ENCODE results near the gene ACCS.

ACCS gene

DNA sequence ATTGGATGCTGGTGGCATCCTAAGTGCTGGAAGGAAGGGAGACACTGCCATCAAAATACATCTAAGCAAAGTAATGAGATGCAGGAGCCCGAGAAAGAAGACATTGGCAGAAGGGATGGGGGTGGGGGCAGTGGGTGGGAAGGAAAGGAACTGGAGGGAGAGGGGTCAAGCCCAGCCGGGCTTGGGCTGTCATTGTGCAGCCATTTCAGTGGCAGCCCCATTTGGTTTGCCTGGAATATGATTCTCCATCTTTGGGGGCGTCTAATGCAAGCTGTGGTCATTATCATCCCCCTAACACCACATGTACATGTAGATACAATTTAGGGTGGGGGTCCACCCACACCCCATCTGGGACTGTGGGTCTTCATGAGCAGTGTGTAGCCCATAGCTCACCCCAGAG, 32.2 kb upstream of the ACCS start:
- no peak overlapping the region for H2BK120ac ChIP-seq (ENCODE audit: low read depth, low read length)
- no peak overlapping the region for H3K9ac ChIP-seq (ENCODE audit: low read depth, low read length, poor library complexity)
- H3K79me1 ChIP-seq (ENCODE audit: low read depth, low read length), result no peaks in the 10 kb centered on the region
- no peak overlapping the region for H3K4me2 ChIP-seq (ENCODE audit: insufficient read depth, low read length, poor library complexity, severe bottlenecking)
- peaks cover 0 to 3% (median 0%) of the 10 kb centered on the region in 3 experiments for H3K27me3 ChIP-seq (ENCODE audit: control insufficient read depth in 3 of 3, insufficient read depth in 3 of 3, low read depth in 1 of 3, low read length in 3 of 3)
- DNase-seq (ENCODE audit: low spot score), result no peak
- H3K23ac ChIP-seq (ENCODE audit: low read depth, low read length, poor library complexity), result no peak overlapping the region
- H3K27ac ChIP-seq (replicated peaks; ENCODE audit: low read length), result no peak overlapping the region
- H3K14ac ChIP-seq (ENCODE audit: low read length), result no peak overlapping the region
- H3K4ac ChIP-seq (ENCODE audit: low read length), result no peak overlapping the region
- H4K91ac ChIP-seq (ENCODE audit: low read depth, low read length, poor library complexity), result no peak overlapping the region
- H4K8ac ChIP-seq (ENCODE audit: low read depth, low read length), result no peak overlapping the region
- H3K18ac ChIP-seq (ENCODE audit: low read length), result no peak overlapping the region
- no peak overlapping the region for H2BK5ac ChIP-seq (ENCODE audit: low read length)
- no peak overlapping the region for H2BK12ac ChIP-seq (ENCODE audit: low read length)
- no peaks in the 10 kb centered on the region for H3K36me3 ChIP-seq (replicated peaks in 1 of 2; ENCODE audit: control insufficient read depth in 2 of 2, insufficient read depth in 2 of 2, low read length in 2 of 2)
- no CpG with 5 or more reads among the region's 3 CpGs for WGBS, 2 donors (ENCODE audit: extremely low coverage in 2 of 2, insufficient read length in 2 of 2, insufficient replicate concordance in 1 of 2)
- H2BK15ac ChIP-seq (ENCODE audit: low read length), result no peak overlapping the region
- no peak overlapping the region for H2AK5ac ChIP-seq (ENCODE audit: low read depth, low read length)
- no peak overlapping the region for H3K4me3 ChIP-seq (ENCODE audit: low read length in 2 of 2)
- H3K9me3 ChIP-seq (replicated peaks in 1 of 2; ENCODE audit: control insufficient read depth in 2 of 2, insufficient read depth in 1 of 2, low read depth in 1 of 2, low read length in 2 of 2), result no peaks in the 10 kb centered on the region
- peak overlapping the region; percentile 39 for H2AFZ ChIP-seq (ENCODE audit: low read length)
- peaks cover 13 to 22% of the 10 kb centered on the region in 2 donors for H3K4me1 ChIP-seq (ENCODE audit: control insufficient read depth in 2 of 2, insufficient read depth in 1 of 2, low read depth in 1 of 2, low read length in 2 of 2)

GRCh38 chr11:44034639-44035038, 31.4 kb upstream of the ACCS start:
- H3K36me3 ChIP-seq (replicated peaks in 1 of 2; ENCODE audit: control insufficient read depth in 2 of 2, insufficient read depth in 2 of 2, low read length in 2 of 2), result no peaks in the 10 kb centered on the region
- no peak for DNase-seq (ENCODE audit: low spot score)

GRCh38 chr11:44036811-44037657, 29.0 kb upstream of the ACCS start:
- Histone ChIP-seq H3K18ac (ENCODE audit: low read length) (no peak overlapping the region), H3K27ac (replicated peaks; ENCODE audit: low read length) (no peak overlapping the region), H3K9ac (ENCODE audit: low read depth, low read length, poor library complexity) (no peak overlapping the region), H2AK5ac (ENCODE audit: low read depth, low read length) (no peak overlapping the region), H4K91ac (ENCODE audit: low read depth, low read length, poor library complexity) (no peak overlapping the region), H3K4ac (ENCODE audit: low read length) (no peak overlapping the region), H3K4me3 (ENCODE audit: low read length in 2 of 2) (no peak overlapping the region), H3K23ac (ENCODE audit: low read depth, low read length, poor library complexity) (no peak overlapping the region), H3K9me3 (replicated peaks in 1 of 2; ENCODE audit: control insufficient read depth in 2 of 2, insufficient read depth in 1 of 2, low read depth in 1 of 2, low read length in 2 of 2) (peaks cover 0 to 4% of the 10 kb centered on the region in 2 donors), H3K4me1 (ENCODE audit: control insufficient read depth in 2 of 2, insufficient read depth in 1 of 2, low read depth in 1 of 2, low read length in 2 of 2) (peaks cover 9 to 10% of the 10 kb centered on the region in 2 donors), H2BK15ac (ENCODE audit: low read length) (no peak overlapping the region), H2BK5ac (ENCODE audit: low read length) (no peak overlapping the region), H3K79me1 (ENCODE audit: low read depth, low read length) (no peaks in the 10 kb centered on the region), H3K27me3 (ENCODE audit: control insufficient read depth in 3 of 3, insufficient read depth in 3 of 3, low read depth in 1 of 3, low read length in 3 of 3) (no peaks in the 10 kb centered on the region), H2AFZ (ENCODE audit: low read length) (peak overlapping the region; percentile 77), H3K14ac (ENCODE audit: low read length) (no peak overlapping the region), H4K8ac (ENCODE audit: low read depth, low read length) (no peak overlapping the region), H2BK12ac (ENCODE audit: low read length) (no peak overlapping the region), H3K4me2 (ENCODE audit: insufficient read depth, low read length, poor library complexity, severe bottlenecking) (no peak overlapping the region), H2BK120ac (ENCODE audit: low read depth, low read length) (no peak overlapping the region), H3K36me3 (replicated peaks in 1 of 2; ENCODE audit: control insufficient read depth in 2 of 2, insufficient read depth in 2 of 2, low read length in 2 of 2) (no peaks in the 10 kb centered on the region)
- DNase-seq (ENCODE audit: low spot score), result peak; percentile 76
- WGBS, 2 donors (ENCODE audit: extremely low coverage in 2 of 2, insufficient read length in 2 of 2, insufficient replicate concordance in 1 of 2), result no CpG with 5 or more reads among the region's 12 CpGs

More at GRCh38 chr11:44034639-44035038, 31.4 kb upstream of the ACCS start:
- Histone ChIP-seq H3K4me2 (ENCODE audit: insufficient read depth, low read length, poor library complexity, severe bottlenecking) (no peak overlapping the region), H2BK15ac (ENCODE audit: low read length) (no peak overlapping the region), H3K23ac (ENCODE audit: low read depth, low read length, poor library complexity) (no peak overlapping the region), H3K4me1 (ENCODE audit: control insufficient read depth in 2 of 2, insufficient read depth in 1 of 2, low read depth in 1 of 2, low read length in 2 of 2) (peaks cover 13 to 20% of the 10 kb centered on the region in 2 donors), H3K27me3 (ENCODE audit: control insufficient read depth in 3 of 3, insufficient read depth in 3 of 3, low read depth in 1 of 3, low read length in 3 of 3) (peaks cover 0 to 3% (median 0%) of the 10 kb centered on the region in 3 experiments), H3K4me3 (ENCODE audit: low read length in 2 of 2) (no peak overlapping the region), H3K9me3 (replicated peaks in 1 of 2; ENCODE audit: control insufficient read depth in 2 of 2, insufficient read depth in 1 of 2, low read depth in 1 of 2, low read length in 2 of 2) (no peaks in the 10 kb centered on the region), H2AK5ac (ENCODE audit: low read depth, low read length) (no peak overlapping the region), H3K79me1 (ENCODE audit: low read depth, low read length) (no peaks in the 10 kb centered on the region), H2AFZ (ENCODE audit: low read length) (no peak overlapping the region), H3K27ac (replicated peaks; ENCODE audit: low read length) (no peak overlapping the region), H4K91ac (ENCODE audit: low read depth, low read length, poor library complexity) (no peak overlapping the region), H2BK5ac (ENCODE audit: low read length) (no peak overlapping the region), H3K4ac (ENCODE audit: low read length) (no peak overlapping the region), H4K8ac (ENCODE audit: low read depth, low read length) (no peak overlapping the region), H3K9ac (ENCODE audit: low read depth, low read length, poor library complexity) (no peak overlapping the region), H2BK12ac (ENCODE audit: low read length) (no peak overlapping the region), H3K18ac (ENCODE audit: low read length) (no peak overlapping the region), H3K14ac (ENCODE audit: low read length) (no peak overlapping the region), H2BK120ac (ENCODE audit: low read depth, low read length) (no peak overlapping the region)

DNA sequence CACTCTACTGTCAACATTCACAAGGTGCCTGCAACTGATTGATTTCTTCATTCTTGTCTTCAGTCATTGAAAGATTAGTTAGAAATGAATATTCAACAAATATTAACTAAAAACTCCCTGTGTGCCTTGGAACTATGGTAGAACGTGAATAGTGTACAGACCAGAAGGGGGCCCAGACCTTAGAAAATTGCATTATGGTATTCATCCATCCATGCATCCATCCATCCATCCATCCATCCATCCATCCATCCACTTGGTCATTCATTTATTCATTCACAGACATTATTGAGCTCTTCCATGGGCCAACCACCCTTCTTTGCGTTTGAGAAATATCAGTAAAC, 28.4 kb upstream of the ACCS start:
- H3K4me3 ChIP-seq (ENCODE audit: low read length in 2 of 2), result no peak overlapping the region
- no peak overlapping the region for H2BK12ac ChIP-seq (ENCODE audit: low read length)
- H3K9me3 ChIP-seq (replicated peaks in 1 of 2; ENCODE audit: control insufficient read depth in 2 of 2, insufficient read depth in 1 of 2, low read depth in 1 of 2, low read length in 2 of 2), result peaks cover 0 to 4% of the 10 kb centered on the region in 2 donors
- H3K4me2 ChIP-seq (ENCODE audit: insufficient read depth, low read length, poor library complexity, severe bottlenecking), result no peak overlapping the region
- H2BK120ac ChIP-seq (ENCODE audit: low read depth, low read length), result no peak overlapping the region
- H3K9ac ChIP-seq (ENCODE audit: low read depth, low read length, poor library complexity), result no peak overlapping the region
- no peak overlapping the region for H2BK15ac ChIP-seq (ENCODE audit: low read length)
- H4K8ac ChIP-seq (ENCODE audit: low read depth, low read length), result no peak overlapping the region
- H2BK5ac ChIP-seq (ENCODE audit: low read length), result no peak overlapping the region
- no peaks in the 10 kb centered on the region for H3K79me1 ChIP-seq (ENCODE audit: low read depth, low read length)
- no peaks in the 10 kb centered on the region for H3K27me3 ChIP-seq (ENCODE audit: control insufficient read depth in 3 of 3, insufficient read depth in 3 of 3, low read depth in 1 of 3, low read length in 3 of 3)
- no peak for DNase-seq (ENCODE audit: low spot score)
- H3K4me1 ChIP-seq (ENCODE audit: control insufficient read depth in 2 of 2, insufficient read depth in 1 of 2, low read depth in 1 of 2, low read length in 2 of 2), result peaks cover 5 to 10% of the 10 kb centered on the region in 2 donors
- no peak overlapping the region for H4K91ac ChIP-seq (ENCODE audit: low read depth, low read length, poor library complexity)
- no peak overlapping the region for H3K14ac ChIP-seq (ENCODE audit: low read length)
- no peak overlapping the region for H2AK5ac ChIP-seq (ENCODE audit: low read depth, low read length)
- no peaks in the 10 kb centered on the region for H3K36me3 ChIP-seq (replicated peaks in 1 of 2; ENCODE audit: control insufficient read depth in 2 of 2, insufficient read depth in 2 of 2, low read length in 2 of 2)
- no peak overlapping the region for H3K18ac ChIP-seq (ENCODE audit: low read length)
- no CpG with 5 or more reads among the region's 2 CpGs for WGBS, 2 donors (ENCODE audit: extremely low coverage in 2 of 2, insufficient read length in 2 of 2, insufficient replicate concordance in 1 of 2)
- no peak overlapping the region for H3K23ac ChIP-seq (ENCODE audit: low read depth, low read length, poor library complexity)
- H3K4ac ChIP-seq (ENCODE audit: low read length), result no peak overlapping the region
- no peak overlapping the region for H2AFZ ChIP-seq (ENCODE audit: low read length)
- no peak overlapping the region for H3K27ac ChIP-seq (replicated peaks; ENCODE audit: low read length)

Measured in neuronal stem cell (in vitro differentiated cells).